Sigmoid colon (tissue), 7 donors: ENCODE data around the gene SSC5D. TPM values are rescaled to one million over a fixed set of nuclear protein-coding genes. Genes with fewer than 3 reads are reported as not detected.
A peak's percentile ranks its signal among the peaks of the same experiment; 100 is the strongest.

Experiments
- DNase-seq: peaks from one replicate; pipeline ENCODE4 v3.0.0-alpha.2; 2019
- H3K27ac ChIP-seq, 4 donors: fragments of 200-600 bp; sonication (generic); one replicate each; pipeline ENCODE4 v1.5.1; 2016 to 2019; ENCODE audit warnings: mild to moderate bottlenecking in 1 of 4
- H3K27me3 ChIP-seq, 3 donors: fragments of 200-600 bp; sonication (generic); one replicate each; pipeline ENCODE4 v1.5.1; 2019; ENCODE audit warnings: mild to moderate bottlenecking in 1 of 3
- H3K36me3 ChIP-seq, 4 donors: fragments of 200-600 bp; sonication (generic); one replicate each; pipeline ENCODE4 v1.5.1; 2016 to 2019
- H3K4me1 ChIP-seq, 4 donors: fragments of 200-600 bp; sonication (generic); one replicate each; pipeline ENCODE4 v1.5.1; 2017 to 2019
- H3K4me3 ChIP-seq, 4 donors: fragments of 200-600 bp; sonication (generic); one replicate each; pipeline ENCODE4 v1.5.1; 2017 to 2019; ENCODE audit warnings: mild to moderate bottlenecking in 2 of 4, moderate library complexity in 1 of 4
- H3K9me3 ChIP-seq, 4 donors: fragments of 200-600 bp in 3 of 4; sonication (generic) in 3 of 4; one replicate each; pipeline versions ENCODE4 v1.5.1 to v1.6.1; 2013 to 2019
- CTCF ChIP-seq, 4 experiments: fragments of 450-650 bp in 3 of 4; fragments of 200-600 bp in 1 of 4; IDR thresholded peaks; one replicate each; pipeline ENCODE4 v1.5.1; 2016 to 2019; ENCODE audit warnings: antibody characterized with exemption in 4 of 4, mild to moderate bottlenecking in 3 of 4, moderate library complexity in 2 of 4
- EP300 ChIP-seq, 4 donors: sonication (generic); formaldehyde crosslinking; IDR thresholded peaks; one replicate each; pipeline ENCODE4 v1.6.1; 2017; ENCODE audit warnings: antibody characterized with exemption in 4 of 4
- POLR2A ChIP-seq, 2 donors: fragments of 450-650 bp; IDR thresholded peaks; one replicate each; pipeline ENCODE4 v1.6.1; 2016; ENCODE audit warnings: antibody characterized with exemption in 2 of 2, mild to moderate bottlenecking in 2 of 2, moderate library complexity in 2 of 2
- POLR2AphosphoS5 ChIP-seq, 4 donors: sonication (generic); formaldehyde crosslinking; IDR thresholded peaks; one replicate each; pipeline ENCODE4 v1.6.1; 2017; ENCODE audit warnings: antibody characterized with exemption in 4 of 4
- WGBS, 2 donors: extraction: QIAGEN DNeasy Blood & Tissue Kit; methylation state at CpG; one replicate each; pipeline ENCODE4 v1.1.7; 2013; 5-methylcytosine and 5-hydroxymethylcytosine counted together
- intact Hi-C: fragments of 100-400 bp; cut with DNase I; formaldehyde crosslinking; loops from one replicate; pipeline ENCODE4 v1.15.1; 2023
- polyA plus RNA-seq, 3 donors: library from polyadenylated mRNA; stranded (reverse); fragments of 200-250 nt; gene quantifications; one replicate each; pipeline ENCODE4 v1.2.3, GENCODE V29; 2013
- total RNA-seq, 4 donors: library from RNA; depleted of rRNA; stranded (reverse); fragments of >200 nt; gene quantifications; one replicate each; pipeline ENCODE4 v1.1.0, GENCODE V29; 2016
- donor health status: healthy with polysubstance abuse.
- donor health status: Bipolar disorder and iron deficiency.
- donor health status: healthy.

SSC5D gene
- total and polyA plus RNA-seq, 7 donors = 1.2 to 66.7 (median 14.4) TPM; not detected in 1

DNA sequence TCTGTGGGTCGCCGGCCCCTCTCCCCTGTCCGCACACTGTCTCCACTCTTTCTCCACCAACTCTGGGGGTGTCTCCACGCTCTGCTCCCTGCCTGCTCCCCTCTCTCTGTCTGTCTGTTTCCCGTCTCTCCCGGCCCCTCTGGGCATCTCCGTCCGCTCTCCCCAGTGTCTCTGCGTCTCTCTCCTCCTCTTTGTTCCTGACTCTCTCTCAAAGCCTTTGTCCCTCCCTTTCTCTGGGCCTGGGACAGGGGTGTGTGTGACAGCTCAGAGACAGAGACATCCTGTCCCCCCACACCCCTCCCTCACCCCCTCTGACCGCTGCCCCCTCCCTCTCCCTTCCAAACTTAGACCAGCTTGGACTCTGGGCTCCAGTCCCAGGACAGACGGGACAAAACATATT, 57.8 kb downstream of the SSC5D start:
- Histone ChIP-seq H3K9me3 (no peaks in the 10 kb centered on the region), H3K4me3 (no peak overlapping the region), H3K27me3 (peaks cover 5 to 55% (median 45%) of the 10 kb centered on the region in 3 donors), H3K27ac (peak overlapping the region in 1 of 4 donors; percentile 55), H3K36me3 (no peaks in the 10 kb centered on the region), H3K4me1 (peaks cover 0 to 8% (median 0%) of the 10 kb centered on the region in 4 donors)
- WGBS, 2 donors = 70 to 78% methylated on average over 11 of the region's 11 CpGs
- intact Hi-C loops = no loop called here
- DNase-seq = no peak
- TF ChIP-seq CTCF (IDR thresholded peaks at IDR 0.05) (no peak), POLR2AphosphoS5 (IDR thresholded peaks at IDR 0.05) (no peak), POLR2A (IDR thresholded peaks at IDR 0.05) (no peak), EP300 (IDR thresholded peaks at IDR 0.05) (no peak)

- peaks cover 0 to 8% (median 0%) of the 10 kb centered on the region in 4 donors for H3K4me1 ChIP-seq
- intact Hi-C loops = no loop called here
- H3K9me3 ChIP-seq = no peaks in the 10 kb centered on the region
- peak overlapping the region; percentile 22 to 77 (median 47) for H3K27ac ChIP-seq
- peak; percentile 91 for DNase-seq
- peaks cover 5 to 65% (median 54%) of the 10 kb centered on the region in 3 donors for H3K27me3 ChIP-seq
- H3K4me3 ChIP-seq = no peak overlapping the region
- TF ChIP-seq POLR2AphosphoS5 (IDR thresholded peaks at IDR 0.05) (peak in 3 of 4 donors; percentile 6 to 71 (median 52)), EP300 (IDR thresholded peaks at IDR 0.05) (peak in 1 of 4 donors; percentile 10), POLR2A (IDR thresholded peaks at IDR 0.05) (no peak)
- WGBS, 2 donors = 45 to 71% methylated on average over 17 of the region's 17 CpGs
- no peaks in the 10 kb centered on the region for H3K36me3 ChIP-seq
These were observed 58.8 kb downstream of the SSC5D start for GRCh38 chr19:55546822-55547614.

DNA sequence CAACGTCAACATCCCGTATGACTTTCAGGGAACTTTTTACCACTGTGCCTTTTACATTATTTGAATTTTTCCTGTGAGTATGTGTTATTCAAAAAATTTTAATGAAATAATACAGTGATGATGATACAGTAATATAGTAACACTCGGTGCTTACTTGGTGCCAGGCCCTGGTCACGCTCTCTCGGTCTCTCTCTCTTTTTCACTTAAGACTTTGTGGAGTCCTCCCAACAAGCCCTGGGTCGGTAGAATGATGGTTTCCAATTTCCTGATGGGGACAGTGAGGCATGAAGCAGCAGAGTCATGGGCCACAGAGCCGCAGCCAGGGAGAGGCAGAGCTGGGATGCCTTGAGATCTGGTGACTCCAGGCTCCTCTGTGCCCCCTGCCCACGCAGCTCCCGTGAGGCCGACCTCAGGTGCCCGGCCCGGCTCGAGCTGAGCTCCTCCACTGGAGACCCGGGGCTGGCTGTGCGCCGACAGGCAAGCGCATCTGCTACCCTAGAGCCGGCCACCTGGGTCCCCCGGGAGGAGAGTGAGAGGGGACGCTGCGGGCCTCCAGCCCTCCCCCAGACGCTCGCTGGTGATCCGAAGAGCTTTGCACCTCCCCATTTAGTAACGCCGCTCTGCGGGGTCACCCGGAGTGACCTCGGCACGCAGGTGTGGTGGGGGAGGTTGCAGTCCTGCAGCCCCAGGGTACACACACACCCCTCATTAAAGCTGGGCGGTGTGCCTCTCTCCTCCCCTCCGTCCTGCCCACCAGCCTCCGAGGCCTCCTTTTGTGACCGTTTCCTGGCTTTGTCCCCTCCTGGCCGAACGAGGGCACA, 61.5 kb downstream of the SSC5D start:
- 11 to 45% methylated on average over 36 of the region's 36 CpGs for WGBS, 2 donors
- TF ChIP-seq CTCF (IDR thresholded peaks at IDR 0.05) (no peak), EP300 (IDR thresholded peaks at IDR 0.05) (no peak), POLR2AphosphoS5 (IDR thresholded peaks at IDR 0.05) (no peak), POLR2A (IDR thresholded peaks at IDR 0.05) (no peak)
- DNase-seq = no peak
- H3K27ac ChIP-seq = peak overlapping the region in 1 of 4 donors; percentile 54
- intact Hi-C loops = no loop called here
- H3K4me1 ChIP-seq = peaks cover 0 to 8% (median 0%) of the 10 kb centered on the region in 4 donors
- H3K9me3 ChIP-seq = no peaks in the 10 kb centered on the region
- H3K27me3 ChIP-seq = peaks cover 5 to 71% (median 54%) of the 10 kb centered on the region in 3 donors
- H3K36me3 ChIP-seq = no peaks in the 10 kb centered on the region
- no peak overlapping the region for H3K4me3 ChIP-seq

- 48 to 63% methylated on average over 7 of the region's 7 CpGs for WGBS, 2 donors
- H3K27me3 ChIP-seq = peaks cover 5 to 71% (median 54%) of the 10 kb centered on the region in 3 donors
- H3K4me1 ChIP-seq = peaks cover 0 to 8% (median 0%) of the 10 kb centered on the region in 4 donors
- no peak overlapping the region for H3K27ac ChIP-seq
- TF ChIP-seq POLR2A (IDR thresholded peaks at IDR 0.05) (no peak), POLR2AphosphoS5 (IDR thresholded peaks at IDR 0.05) (no peak), CTCF (IDR thresholded peaks at IDR 0.05) (no peak), EP300 (IDR thresholded peaks at IDR 0.05) (no peak)
- no peaks in the 10 kb centered on the region for H3K9me3 ChIP-seq
- intact Hi-C loops = no loop called here
- H3K4me3 ChIP-seq = no peak overlapping the region
- DNase-seq = no peak
- no peaks in the 10 kb centered on the region for H3K36me3 ChIP-seq
These were observed 62.0 kb downstream of the SSC5D start for GRCh38 chr19:55550321-55550650.

- Histone ChIP-seq H3K27ac (no peak overlapping the region), H3K4me1 (peaks cover 0 to 5% (median 0%) of the 10 kb centered on the region in 4 donors), H3K36me3 (no peaks in the 10 kb centered on the region), H3K4me3 (no peak overlapping the region), H3K9me3 (no peaks in the 10 kb centered on the region), H3K27me3 (peaks cover 5 to 53% (median 38%) of the 10 kb centered on the region in 3 donors)
- DNase-seq = no peak
- intact Hi-C loops = no loop called here
- WGBS, 2 donors = 81% methylated on average over 5 of the region's 5 CpGs
- no peak for TF ChIP-seq POLR2AphosphoS5 (IDR thresholded peaks at IDR 0.05)
- no peak for TF ChIP-seq CTCF (IDR thresholded peaks at IDR 0.05)
- TF ChIP-seq EP300 (IDR thresholded peaks at IDR 0.05) = no peak
- TF ChIP-seq POLR2A (IDR thresholded peaks at IDR 0.05) = no peak
These were observed 64.0 kb downstream of the SSC5D start for GRCh38 chr19:55552206-55552605.
